ENCODE data around the gene TSC22D2.

DNA sequence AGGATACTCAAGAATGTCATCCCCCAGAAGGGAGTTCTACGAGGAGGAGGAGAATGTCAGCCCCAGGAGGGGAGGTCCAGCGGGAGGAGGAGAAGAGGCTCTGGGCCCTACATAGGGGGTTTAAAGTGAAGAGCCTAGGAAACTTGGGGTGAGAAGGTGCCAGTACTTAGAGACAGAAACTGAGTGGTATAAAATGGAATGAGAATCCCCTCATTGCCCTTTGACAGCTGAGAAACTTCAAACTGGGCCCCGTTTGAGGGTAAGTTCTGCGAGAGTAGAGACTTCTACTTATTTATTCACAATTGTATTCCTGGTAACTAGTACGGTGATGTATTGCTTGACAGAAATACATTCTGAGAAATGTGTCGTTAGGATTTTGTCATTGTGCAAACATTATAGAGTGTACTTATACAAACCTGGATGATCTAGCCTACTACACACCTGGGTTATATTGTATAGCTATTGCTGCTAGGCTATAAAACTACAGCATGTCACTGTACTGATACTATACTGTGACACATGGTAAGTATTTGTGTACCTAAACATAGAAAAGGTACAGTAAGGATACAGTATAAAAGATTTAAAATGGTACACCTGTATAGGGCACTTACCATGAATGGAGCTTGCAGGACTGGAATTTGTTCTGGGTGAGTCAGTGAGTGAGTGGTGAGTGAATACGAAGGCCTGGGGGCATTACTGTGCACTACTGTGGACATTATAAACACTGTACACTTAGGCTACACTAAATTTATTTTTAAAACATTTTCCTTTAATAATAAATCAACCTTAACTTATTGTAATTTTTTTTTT is 62.0 kb downstream of the TSC22D2 start:
- TF ChIP-seq, protein P1, sequence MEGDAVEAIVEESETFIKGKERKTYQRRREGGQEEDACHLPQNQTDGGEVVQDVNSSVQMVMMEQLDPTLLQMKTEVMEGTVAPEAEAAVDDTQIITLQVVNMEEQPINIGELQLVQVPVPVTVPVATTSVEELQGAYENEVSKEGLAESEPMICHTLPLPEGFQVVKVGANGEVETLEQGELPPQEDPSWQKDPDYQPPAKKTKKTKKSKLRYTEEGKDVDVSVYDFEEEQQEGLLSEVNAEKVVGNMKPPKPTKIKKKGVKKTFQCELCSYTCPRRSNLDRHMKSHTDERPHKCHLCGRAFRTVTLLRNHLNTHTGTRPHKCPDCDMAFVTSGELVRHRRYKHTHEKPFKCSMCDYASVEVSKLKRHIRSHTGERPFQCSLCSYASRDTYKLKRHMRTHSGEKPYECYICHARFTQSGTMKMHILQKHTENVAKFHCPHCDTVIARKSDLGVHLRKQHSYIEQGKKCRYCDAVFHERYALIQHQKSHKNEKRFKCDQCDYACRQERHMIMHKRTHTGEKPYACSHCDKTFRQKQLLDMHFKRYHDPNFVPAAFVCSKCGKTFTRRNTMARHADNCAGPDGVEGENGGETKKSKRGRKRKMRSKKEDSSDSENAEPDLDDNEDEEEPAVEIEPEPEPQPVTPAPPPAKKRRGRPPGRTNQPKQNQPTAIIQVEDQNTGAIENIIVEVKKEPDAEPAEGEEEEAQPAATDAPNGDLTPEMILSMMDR (IDR thresholded peaks at IDR 0.05; ENCODE audit: low read depth, low read length) = no peak
- no peak for TF ChIP-seq EZH2phosphoT487 (IDR thresholded peaks at IDR 0.05; ENCODE audit: low read depth)

Data from OCI-LY3 (cell line).